HG03442 (cell line): ENCODE measurements around the gene FBXL4.

Source experiments
- ATAC-seq: cut with Tn5 transposase; IDR thresholded peaks from one replicate; pipeline ENCODE4 v1.9.1; 2021; ENCODE audit warnings: mild to moderate bottlenecking, moderate library complexity; ENCODE audit not compliant: unreplicated experiment

The FBXL4 gene

DNA sequence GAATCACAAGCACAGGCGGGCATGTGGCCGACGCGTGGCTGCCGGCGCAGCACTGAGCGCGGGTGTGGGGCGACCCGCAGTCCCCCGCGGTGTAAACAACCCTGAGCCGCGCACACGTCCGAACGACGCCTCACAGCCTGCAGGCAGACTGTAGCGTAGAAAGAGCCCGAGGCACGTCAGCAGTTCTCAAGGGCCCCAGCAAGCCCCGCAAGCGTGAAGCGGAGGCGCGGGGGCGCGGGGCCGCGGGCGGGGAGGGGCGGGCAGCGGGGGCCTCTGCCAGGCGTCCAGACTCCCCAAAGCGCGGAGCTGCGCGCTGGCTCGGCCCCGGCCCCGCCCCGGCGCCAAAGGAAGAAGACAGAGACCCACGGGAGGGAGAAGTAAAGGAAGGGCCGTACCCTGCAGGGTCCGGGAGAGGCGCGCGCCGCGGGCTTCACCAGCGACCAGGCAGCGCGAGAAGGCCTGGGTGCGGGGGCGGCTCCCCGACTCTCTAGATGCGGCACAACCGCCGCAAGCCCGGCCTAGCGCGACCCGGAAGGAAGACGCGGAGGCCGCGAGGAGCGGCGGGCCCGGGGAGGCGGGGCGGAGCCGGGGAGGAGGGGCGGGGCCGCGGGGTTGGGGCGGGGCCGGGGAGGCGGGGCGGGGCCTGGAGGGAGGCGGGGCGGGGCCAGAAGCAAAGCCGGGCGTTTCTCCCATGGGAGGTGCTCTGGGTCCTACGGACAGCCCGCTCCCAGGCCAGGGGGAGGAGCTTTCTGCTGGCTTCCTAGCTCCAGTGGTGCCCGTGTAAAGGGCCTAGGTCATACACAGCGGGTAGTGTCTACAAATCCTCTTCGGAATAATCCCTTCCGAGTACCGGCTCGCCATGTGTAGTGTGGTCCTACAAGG lies at the start of gene FBXL4:
Gene FBXL4 (minus strand): TSS at position 536 of the 882 bp plus-strand sequence. CDS start 20,958 bp downstream, outside the sequence.
- ATAC-seq: peak; percentile 78

- no peak for ATAC-seq
These were observed 47.4 kb upstream of the FBXL4 start for GRCh38 chr6:98995116-98995515.

- no peak for ATAC-seq
These were observed 44.8 kb upstream of the FBXL4 start for GRCh38 chr6:98992535-98992934.

- no peak for ATAC-seq
These were observed 38.4 kb upstream of the FBXL4 start for GRCh38 chr6:98986071-98986615.

DNA sequence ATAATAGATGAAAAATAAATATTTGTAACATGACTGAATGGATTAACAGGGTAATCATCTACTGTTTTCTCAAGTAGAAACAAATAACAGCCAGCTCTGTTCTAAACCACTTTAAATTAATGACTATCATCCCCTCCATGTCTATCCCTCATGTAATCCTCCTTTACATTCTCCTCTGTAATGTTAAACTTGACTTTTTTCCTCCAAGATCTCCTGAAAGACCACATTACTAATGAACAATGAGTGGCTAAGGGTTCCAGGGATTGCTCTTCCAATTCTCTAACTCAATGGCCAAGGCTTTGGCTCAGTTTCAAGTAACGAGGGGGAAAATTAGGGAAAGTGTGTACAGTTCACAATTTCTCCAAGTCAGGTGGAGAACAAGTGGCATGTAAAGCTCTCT lies 37.6 kb upstream of the FBXL4 start:
- ATAC-seq: no peak

DNA sequence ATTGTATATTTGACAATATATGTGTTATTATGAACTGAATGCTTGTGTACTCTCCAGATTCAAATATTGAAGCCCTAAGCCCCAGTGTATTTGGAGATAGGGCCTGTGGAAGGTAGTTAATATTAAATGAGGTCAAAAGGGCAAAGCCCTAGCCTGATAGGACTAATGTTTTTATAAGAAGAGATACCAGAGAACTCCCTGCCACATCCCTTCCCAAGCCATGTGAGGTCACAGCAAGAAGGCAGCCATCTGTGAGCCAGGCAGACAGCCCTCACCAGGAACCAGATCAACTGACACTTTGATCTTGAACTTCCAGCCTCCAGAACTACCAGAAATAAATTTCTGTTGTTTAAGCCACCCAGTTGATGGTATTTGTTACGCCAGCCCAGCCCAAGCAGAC lies 36.4 kb upstream of the FBXL4 start:
- no peak for ATAC-seq

- no peak for ATAC-seq
These were observed 33.7 kb upstream of the FBXL4 start for GRCh38 chr6:98981473-98981872.

GRCh38 chr6:98980819-98981218 lies 33.1 kb upstream of the FBXL4 start:
- ATAC-seq: no peak

DNA sequence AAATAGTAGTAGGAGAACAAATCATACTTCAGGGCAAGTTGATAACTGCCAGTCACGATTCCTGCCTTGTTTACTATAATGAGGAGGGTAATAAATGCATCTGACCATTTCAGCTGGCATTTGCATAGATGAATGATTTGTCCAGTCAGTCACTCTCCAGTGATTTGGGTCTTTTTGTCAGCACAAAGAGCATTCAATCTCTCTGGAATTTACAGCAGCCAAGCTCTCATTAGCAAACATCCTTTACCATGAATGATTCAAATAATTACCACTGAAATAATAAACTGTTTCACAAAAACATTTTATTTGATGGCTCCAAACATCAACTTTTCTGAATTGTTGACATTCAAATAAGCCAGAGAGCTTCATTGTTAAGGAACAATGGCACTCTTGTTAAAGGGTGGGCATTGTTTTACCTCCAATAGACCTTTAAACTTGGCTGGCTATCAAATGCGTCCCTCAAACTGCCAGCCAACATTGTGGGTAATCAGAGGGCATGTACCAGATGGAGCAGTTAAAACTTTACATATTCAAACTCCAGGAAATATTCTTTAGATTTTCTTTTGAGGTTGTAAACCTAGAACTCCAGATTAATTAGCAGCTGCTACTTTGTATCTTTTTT lies 30.0 kb upstream of the FBXL4 start:
- no peak for ATAC-seq

GRCh38 chr6:98976674-98977385 lies 29.1 kb upstream of the FBXL4 start:
- no peak for ATAC-seq

DNA sequence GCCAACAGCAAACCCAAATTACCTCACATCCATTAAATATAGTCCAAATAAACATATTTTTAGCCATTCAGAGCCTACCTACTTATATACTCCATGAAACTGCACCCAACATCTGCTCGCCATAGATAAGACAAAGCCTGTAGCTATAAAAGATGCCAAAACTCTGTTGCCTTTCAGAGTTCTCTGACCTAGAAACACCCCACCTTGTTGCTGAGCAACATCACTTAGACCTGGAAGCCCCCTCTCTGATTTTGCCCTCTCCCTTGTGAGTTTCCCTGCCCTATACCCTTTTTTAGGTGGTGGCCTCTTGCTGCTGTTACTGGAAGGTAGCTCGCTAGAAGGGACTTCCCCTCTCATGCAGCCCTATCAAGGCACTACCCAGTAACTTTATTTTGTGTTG lies 27.7 kb upstream of the FBXL4 start:
- ATAC-seq: no peak

- ATAC-seq: no peak
These were observed 26.6 kb upstream of the FBXL4 start for GRCh38 chr6:98974309-98974708.

GRCh38 chr6:98973571-98973970 lies 25.8 kb upstream of the FBXL4 start:
- no peak for ATAC-seq

DNA sequence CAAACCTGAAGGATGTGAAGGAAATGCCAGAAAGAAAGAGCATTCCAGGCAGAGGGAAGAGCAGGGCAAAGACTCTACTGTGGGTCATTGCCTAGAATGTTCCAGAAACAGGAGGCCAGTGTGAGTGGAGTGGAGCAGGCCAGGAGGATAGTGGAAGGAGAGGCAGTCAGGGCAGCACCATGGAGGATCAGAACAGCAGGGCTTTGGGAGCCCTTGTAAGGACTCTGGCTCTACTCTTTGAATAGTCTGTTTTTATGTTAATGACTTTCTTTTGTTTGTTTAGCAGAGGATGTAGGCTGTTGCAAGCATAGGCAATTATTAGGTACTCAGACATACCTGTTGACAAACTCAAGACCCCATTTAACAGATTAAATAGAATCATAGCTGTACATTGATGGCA lies 23.6 kb upstream of the FBXL4 start:
- no peak for ATAC-seq

DNA sequence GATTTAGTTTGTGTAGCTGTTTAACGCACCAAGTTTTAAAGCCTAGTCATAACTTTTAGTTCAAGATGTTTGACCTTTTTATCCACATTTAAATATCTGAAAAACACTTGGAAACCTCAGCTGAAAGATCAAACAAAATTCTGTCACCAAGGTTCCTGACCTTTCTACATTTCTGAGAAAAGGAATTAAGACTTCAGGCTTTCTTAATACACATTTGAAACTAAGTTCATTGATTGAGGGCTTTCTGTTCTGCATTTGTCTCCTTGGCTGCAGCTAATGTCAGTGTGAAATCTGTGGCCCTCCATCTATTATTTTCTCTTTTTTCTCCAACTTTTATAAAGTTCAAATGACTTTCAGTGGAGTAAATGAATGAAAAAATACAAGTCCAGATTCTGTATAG lies 22.7 kb upstream of the FBXL4 start:
- no peak for ATAC-seq

DNA sequence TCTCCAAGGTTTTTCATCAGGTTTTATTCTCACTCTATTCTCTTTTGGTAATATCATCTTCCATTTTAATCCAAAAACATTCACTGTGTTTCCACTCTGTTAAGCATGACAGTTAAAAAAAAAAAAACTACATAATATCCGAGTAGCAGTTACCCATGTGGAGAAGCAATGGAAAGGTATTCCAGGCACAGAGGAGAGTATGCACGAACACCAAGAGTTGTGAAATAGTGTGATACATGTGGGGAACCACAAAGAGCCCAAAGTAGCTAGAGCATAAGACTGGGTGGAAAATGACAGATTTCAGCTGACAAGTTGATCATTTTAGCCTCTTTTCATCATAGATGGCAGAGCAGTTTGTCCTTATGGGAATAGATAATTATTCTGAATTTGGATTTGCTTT lies 19.9 kb upstream of the FBXL4 start:
- ATAC-seq: no peak

DNA sequence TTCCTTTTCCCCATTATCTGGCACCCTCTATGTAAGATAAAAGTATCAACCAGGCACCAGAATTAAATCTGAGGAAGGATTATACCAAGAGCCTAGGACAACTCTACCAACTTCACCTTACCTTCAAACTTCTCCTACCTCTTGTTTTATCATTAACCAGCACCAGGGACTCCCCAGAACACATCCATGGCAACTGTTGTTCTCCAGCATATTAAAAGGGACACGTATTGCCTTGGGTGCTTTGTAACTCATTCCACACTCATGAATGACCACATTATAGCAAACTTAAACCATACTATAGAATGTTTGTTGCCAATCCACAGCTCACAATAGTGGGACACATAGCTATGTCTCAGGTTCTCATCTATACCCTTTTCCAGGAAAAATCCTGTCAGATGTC lies 11.9 kb upstream of the FBXL4 start:
- no peak for ATAC-seq

GRCh38 chr6:98958776-98959175 lies 11.0 kb upstream of the FBXL4 start:
- no peak for ATAC-seq

DNA sequence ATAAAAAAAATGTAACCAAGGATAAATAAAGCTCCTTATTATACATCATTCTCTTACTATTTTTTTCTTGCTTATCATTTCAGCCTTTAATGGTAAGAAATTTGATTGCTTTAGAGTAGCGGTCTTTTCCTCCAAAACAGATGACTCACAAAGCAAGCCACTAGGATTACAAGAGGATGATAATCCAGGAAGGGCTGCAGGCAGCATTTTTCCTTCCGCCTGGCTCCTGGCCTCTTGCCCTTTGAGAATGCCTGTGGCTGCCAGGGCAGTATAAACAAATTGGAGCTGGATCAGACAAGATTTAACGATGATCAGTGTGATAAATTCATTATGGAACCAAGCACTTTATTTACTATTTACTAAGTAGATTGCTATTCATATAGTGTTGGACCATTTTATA lies 9.7 kb upstream of the FBXL4 start:
- no peak for ATAC-seq

GRCh38 chr6:98949589-98949988 lies 1.8 kb upstream of the FBXL4 start:
- no peak for ATAC-seq

DNA sequence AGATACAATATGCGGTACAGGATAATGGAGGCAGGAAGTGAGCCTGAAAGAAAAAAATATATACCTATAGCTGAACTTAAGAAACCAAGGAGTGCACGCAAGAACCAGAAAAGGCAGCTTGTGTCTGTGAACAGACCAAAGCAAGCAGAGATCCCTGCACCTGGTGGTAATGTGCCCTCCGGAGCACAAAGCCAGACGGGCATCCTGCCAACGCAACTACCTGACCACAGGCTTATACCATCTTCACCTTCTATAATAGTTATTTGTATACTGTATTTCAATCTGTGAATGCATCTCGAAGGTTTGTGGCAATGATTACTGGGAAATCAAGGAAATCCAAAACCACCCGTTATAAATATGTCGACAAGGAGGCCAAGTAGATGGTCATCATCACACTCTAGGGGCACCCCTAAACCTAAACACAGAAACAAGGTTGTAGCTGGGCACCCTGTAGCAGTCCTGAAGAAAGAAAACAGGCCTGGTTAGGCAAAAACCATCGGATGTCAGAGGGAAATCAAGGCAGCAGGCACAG lies 801 bp downstream of the FBXL4 start:
- ATAC-seq: peak; percentile 19
